HepG2 (cell line): ENCODE measurements around the gene WDR5B. TPM values are rescaled to one million over a fixed set of nuclear protein-coding genes. Genes with fewer than 3 reads are reported as not detected.

ENCODE experiments used
- DPF2 ChIP-seq: sonication (generic); formaldehyde crosslinking; IDR thresholded peaks from 2 replicates; pipeline ENCODE4 v1.4.0; 2020; ENCODE audit warnings: mild to moderate bottlenecking, low read depth, missing genetic modification reagents, borderline replicate concordance
- FOXP4 ChIP-seq: sonication (generic); formaldehyde crosslinking; IDR thresholded peaks from 2 replicates; pipeline ENCODE4 v1.4.0; 2020; ENCODE audit warnings: missing genetic modification reagents
- HNF1B ChIP-seq: sonication (generic); formaldehyde crosslinking; IDR thresholded peaks from 2 replicates; pipeline ENCODE4 v1.5.1; 2020; ENCODE audit warnings: mild to moderate bottlenecking, moderate library complexity, missing genetic modification reagents
- KLF13 ChIP-seq: sonication (generic); formaldehyde crosslinking; IDR thresholded peaks from 2 replicates; pipeline ENCODE4 v1.4.0; 2020; ENCODE audit warnings: mild to moderate bottlenecking, missing genetic modification reagents
- PBX3 ChIP-seq: sonication (generic); formaldehyde crosslinking; IDR thresholded peaks from 2 replicates; pipeline ENCODE4 v1.8.1; 2023; ENCODE audit warnings: missing genetic modification reagents, inconsistent platforms, borderline replicate concordance
- PPARG ChIP-seq: conservative IDR thresholded peaks from 2 replicates; pipeline ENCODE4 v1.6.1; 2016; ENCODE audit warnings: missing biosample characterization, missing genetic modification reagents
- SP1 ChIP-seq, 2 experiments: fragments of 450-650 bp in 1 of 2; sonication (generic) in 1 of 2; formaldehyde crosslinking in 1 of 2; IDR thresholded peaks; 2 replicates each; pipeline versions ENCODE4 v1.4.0 to v1.6.1; 2016 to 2020; ENCODE audit warnings: missing genetic modification reagents in 1 of 2
- SRSF1 ChIP-seq: fragments of 200-400 bp; formaldehyde crosslinking; optimal IDR thresholded peaks from 2 replicates; pipeline ENCODE3; 2017; ENCODE audit warnings: mild to moderate bottlenecking, low read depth, low read length, moderate library complexity
- TSC22D2 ChIP-seq: sonication (generic); formaldehyde crosslinking; IDR thresholded peaks from 2 replicates; pipeline ENCODE4 v1.5.1; 2020; ENCODE audit warnings: missing genetic modification reagents, mild to moderate bottlenecking, borderline replicate concordance
- ZBED4 ChIP-seq: sonication (generic); formaldehyde crosslinking; IDR thresholded peaks from 2 replicates; pipeline ENCODE4 v1.4.0; 2020; ENCODE audit warnings: missing genetic modification reagents, borderline replicate concordance
- ZBTB21 ChIP-seq: sonication (generic); formaldehyde crosslinking; IDR thresholded peaks from 2 replicates; pipeline ENCODE4 v1.4.0; 2020; ENCODE audit warnings: missing genetic modification reagents
- ZFP62 ChIP-seq: sonication (generic); formaldehyde crosslinking; IDR thresholded peaks from 2 replicates; pipeline ENCODE4 v1.4.0; 2020; ENCODE audit warnings: missing genetic modification reagents
- ZNF124 ChIP-seq: sonication (generic); formaldehyde crosslinking; IDR thresholded peaks from 2 replicates; pipeline ENCODE4 v1.4.0; 2020; ENCODE audit warnings: missing genetic modification reagents
- ZNF17 ChIP-seq: sonication (generic); formaldehyde crosslinking; IDR thresholded peaks from 2 replicates; pipeline ENCODE4 v1.5.0; 2020; ENCODE audit warnings: mild to moderate bottlenecking, missing genetic modification reagents
- ZNF460 ChIP-seq: sonication (generic); formaldehyde crosslinking; IDR thresholded peaks from 2 replicates; pipeline ENCODE4 v1.5.1; 2020; ENCODE audit warnings: missing genetic modification reagents, mild to moderate bottlenecking, borderline replicate concordance
- ZNF569 ChIP-seq: sonication (generic); formaldehyde crosslinking; IDR thresholded peaks from 2 replicates; pipeline ENCODE4 v1.5.0; 2020; ENCODE audit warnings: mild to moderate bottlenecking, missing genetic modification reagents, moderate library complexity, borderline replicate concordance
- ZNF704 ChIP-seq: sonication (generic); formaldehyde crosslinking; IDR thresholded peaks from 2 replicates; pipeline ENCODE4 v1.8.1; 2023; ENCODE audit warnings: mild to moderate bottlenecking, inconsistent platforms, moderate library complexity, missing genetic modification reagents, borderline replicate concordance
- ZNF709 ChIP-seq: sonication (generic); formaldehyde crosslinking; IDR thresholded peaks from 2 replicates; pipeline ENCODE4 v1.5.0; 2020; ENCODE audit warnings: mild to moderate bottlenecking, missing genetic modification reagents
- polyA plus RNA-seq, 8 experiments: library from polyadenylated mRNA; depleted of rRNA in 3 of 8; stranded (reverse) in 7 of 8; unstranded in 1 of 8; fragments of >200 nt; fragmentation: Illumina TruSeq in 4 of 8; extraction: Trizol in 4 of 8; gene quantifications; 2 replicates each; pipeline versions ENCODE4 v1.2.1 to v1.2.3, GENCODE V29; 2011 to 2016; ENCODE audit warnings: low read depth in 4 of 8, missing spikeins in 1 of 8, mixed read lengths in 1 of 8; ENCODE audit not compliant: insufficient read depth in 1 of 8
- total RNA-seq, 5 experiments: library from RNA; depleted of rRNA; stranded (reverse); fragments of >200 nt; fragmentation: Illumina TruSeq; extraction: Trizol; gene quantifications; 2 replicates each; pipeline ENCODE4 v1.2.3, GENCODE V29; 2016; ENCODE audit warnings: low read depth in 1 of 5

WDR5B gene
- total and polyA plus RNA-seq, 2 of the 13 experiments (the other 11 are each of a cell fraction or from before 2014, with no cell fraction given), result 2.5 to 3.6 TPM

GRCh38 chr3:122391681-122392446 lies 24.0 kb downstream of the WDR5B start (continued):
- no peak for TF ChIP-seq ZNF704 (CRISPR knock-in tag)
- TF ChIP-seq TSC22D2 (CRISPR knock-in tag), result no peak
- TF ChIP-seq HNF1B (CRISPR knock-in tag), result no peak
- TF ChIP-seq SP1 (IDR thresholded peaks at IDR 0.05), result no peak
- no peak for TF ChIP-seq SP1 (CRISPR knock-in tag; IDR thresholded peaks at IDR 0.05)
- TF ChIP-seq DPF2, result peak; percentile 72
- TF ChIP-seq ZFP62, result no peak
- no peak for TF ChIP-seq PBX3
- no peak for TF ChIP-seq SRSF1
- no peak for TF ChIP-seq ZNF460 (CRISPR knock-in tag)
- TF ChIP-seq ZBED4, result no peak
- no peak for TF ChIP-seq ZBTB21 (CRISPR knock-in tag)
- no peak for TF ChIP-seq ZNF17 (CRISPR knock-in tag)
- no peak for TF ChIP-seq ZNF709
- peak; percentile 46; the same call in 1 of the 2 replicates for TF ChIP-seq FOXP4 (CRISPR knock-in tag)
- TF ChIP-seq PPARG (CRISPR knock-in tag), result 0 out of 2 replicates have a peak, but pooled peaks have one; percentile 57
- TF ChIP-seq ZNF124 (CRISPR knock-in tag), result peak; percentile 81; the same call in 1 of the 2 replicates
- no peak for TF ChIP-seq KLF13 (CRISPR knock-in tag)
- TF ChIP-seq ZNF569 (CRISPR knock-in tag), result no peak
